GM23338 (cell line): ENCODE results near the gene CAPG. TPM values are rescaled to one million over a fixed set of nuclear protein-coding genes. Genes with fewer than 3 reads are reported as not detected.

ENCODE experiments used
- ATAC-seq: fragments of 200-7000 bp; cut with Tn5 transposase; 3 replicates; pipeline ENCODE4 v1.9.1; 2020
- DNase-seq: peaks from one replicate; pipeline ENCODE4 v3.0.0-alpha.2; 2015; ENCODE audit warnings: low spot score
- H2AFZ ChIP-seq: fragments of 200-600 bp; sonication (generic); 2 replicates; pipeline ENCODE4 v1.8.0; 2016; ENCODE audit warnings: antibody characterized with exemption, mild to moderate bottlenecking, moderate library complexity
- H3F3A ChIP-seq: fragments of 200-600 bp; sonication (generic); replicated peaks from 2 replicates; pipeline ENCODE4 v1.8.0; 2017; ENCODE audit warnings: antibody characterized with exemption, mixed run types, low read depth
- H3K27ac ChIP-seq: fragments of 200-600 bp; sonication (generic); 2 replicates; pipeline ENCODE4 v1.6.1; 2016; ENCODE audit warnings: low read depth
- H3K27me3 ChIP-seq: fragments of 200-600 bp; sonication (generic); 2 replicates; pipeline ENCODE4 v1.8.0; 2016; ENCODE audit warnings: mild to moderate bottlenecking, mixed run types, moderate library complexity; ENCODE audit not compliant: insufficient read depth
- H3K36me3 ChIP-seq: fragments of 200-600 bp; sonication (generic); 2 replicates; pipeline ENCODE4 v1.8.0; 2016; ENCODE audit warnings: mild to moderate bottlenecking; ENCODE audit not compliant: insufficient read depth
- H3K4me1 ChIP-seq: fragments of 200-600 bp; sonication (generic); 2 replicates; pipeline ENCODE4 v1.8.0; 2016; ENCODE audit warnings: mild to moderate bottlenecking, moderate library complexity; ENCODE audit not compliant: insufficient read depth
- H3K4me2 ChIP-seq: fragments of 200-600 bp; sonication (generic); 2 replicates; pipeline ENCODE4 v1.7.1; 2017; ENCODE audit warnings: mixed run types
- H3K4me3 ChIP-seq: fragments of 200-600 bp; sonication (generic); 2 replicates; pipeline ENCODE4 v1.6.1; 2016; ENCODE audit warnings: mixed run types
- H3K79me2 ChIP-seq: fragments of 200-600 bp; sonication (generic); replicated peaks from 2 replicates; pipeline ENCODE4 v1.8.0; 2017; ENCODE audit warnings: mild to moderate bottlenecking; ENCODE audit not compliant: insufficient read depth
- H3K9me2 ChIP-seq: fragments of 200-600 bp; sonication (generic); 2 replicates; pipeline ENCODE4 v1.8.0; 2017; ENCODE audit not compliant: insufficient read depth
- H4K20me1 ChIP-seq: fragments of 200-600 bp; sonication (generic); replicated peaks from 2 replicates; pipeline ENCODE4 v1.8.0; 2017; ENCODE audit warnings: mild to moderate bottlenecking; ENCODE audit not compliant: insufficient read depth
- H3K27ac Mint-ChIP-seq: 2 replicates; pipeline ENCODE4 v1.8.0; 2020; ENCODE audit warnings: inconsistent platforms, mild to moderate bottlenecking, moderate library complexity, mixed read lengths
- H3K27me3 Mint-ChIP-seq: 3 replicates; pipeline ENCODE4 v1.8.0; 2022; ENCODE audit warnings: low read depth, mild to moderate bottlenecking, moderate library complexity, mixed read lengths, inconsistent platforms; ENCODE audit not compliant: insufficient read depth, poor library complexity
- H3K36me3 Mint-ChIP-seq: 3 replicates; pipeline ENCODE4 v1.8.0; 2021; ENCODE audit warnings: low read depth, mild to moderate bottlenecking, inconsistent platforms, moderate library complexity, mixed read lengths
- H3K4me1 Mint-ChIP-seq: 3 replicates; pipeline ENCODE4 v1.8.0; 2020; ENCODE audit warnings: mild to moderate bottlenecking, inconsistent platforms, mixed read lengths
- H3K4me3 Mint-ChIP-seq: 3 replicates; pipeline ENCODE4 v1.8.0; 2021; ENCODE audit warnings: moderate library complexity, mild to moderate bottlenecking, inconsistent platforms, mixed read lengths
- H3K9me3 Mint-ChIP-seq: 3 replicates; pipeline ENCODE4 v1.8.0; 2020; ENCODE audit warnings: moderate library complexity, mild to moderate bottlenecking, inconsistent platforms, mixed read lengths
- EZH2 ChIP-seq: fragments of 200-600 bp; sonication (generic); IDR thresholded peaks from one replicate; pipeline ENCODE4 v1.8.0; 2017; ENCODE audit warnings: antibody characterized with exemption, mild to moderate bottlenecking, low read depth; ENCODE audit not compliant: unreplicated experiment
- EZH2phosphoT487 ChIP-seq: fragments of 200-600 bp; sonication (generic); IDR thresholded peaks from one replicate; pipeline ENCODE4 v1.8.1; 2018; ENCODE audit warnings: antibody characterized with exemption; ENCODE audit not compliant: unreplicated experiment
- POLR2AphosphoS5 ChIP-seq: IDR thresholded peaks from 2 replicates; pipeline ENCODE4 v1.6.1; 2016; ENCODE audit warnings: antibody characterized with exemption, low read depth
- ZNF114 ChIP-seq: fragments of 250-450 bp; sonication (Bioruptor Pico); IDR thresholded peaks from 2 replicates; pipeline ENCODE4 v1.5.0; 2020; ENCODE audit warnings: mild to moderate bottlenecking, moderate library complexity
- ZNF331 ChIP-seq: fragments of 250-450 bp; sonication (Bioruptor Pico); IDR thresholded peaks from 2 replicates; pipeline ENCODE4 v1.5.0; 2020; ENCODE audit warnings: low read depth, mild to moderate bottlenecking, moderate library complexity
- ZNF462 ChIP-seq: fragments of 250-450 bp; sonication (Bioruptor Pico); IDR thresholded peaks from 2 replicates; pipeline ENCODE4 v1.5.0; 2020; ENCODE audit warnings: mild to moderate bottlenecking, moderate library complexity
- polyA plus RNA-seq: library from polyadenylated mRNA; unstranded; fragments of >200 nt; fragmentation: Nextera tagmentation; extraction: Ambion mirVana; gene quantifications from 2 replicates; pipeline ENCODE4 v1.2.1, GENCODE V29; 2016
- total RNA-seq: library from RNA; depleted of rRNA; stranded (reverse); fragments of >200 nt; shearing (Covaris generic); gene quantifications from 2 replicates; pipeline ENCODE4 v1.2.3, GENCODE V29; 2014

Gene CAPG
- total and polyA plus RNA-seq, 2 experiments from 2014 or later, result 88.7 to 104 TPM

- no peak for DNase-seq
- Histone ChIP-seq H3K4me2 (no peak overlapping the region), H2AFZ (no peak overlapping the region), H3K9me2 (no peaks in the 10 kb centered on the region), H3K27ac (no peak overlapping the region), H3F3A (0 out of 2 replicates have a peak, but pooled peaks cover 3% of the 10 kb centered on the region), H3K27me3 (no peaks in the 10 kb centered on the region), H3K79me2 (peaks cover 3% of the 10 kb centered on the region; the same call in 1 of the 2 replicates), H3K4me1 (no peaks in the 10 kb centered on the region), H3K36me3 (no peaks in the 10 kb centered on the region; the same call in 1 of the 2 replicates), H4K20me1 (no peaks in the 10 kb centered on the region), H3K4me3 (no peak overlapping the region)
- ATAC-seq, result no peak
- H3K27me3 Mint-ChIP-seq, result peaks cover 5% of the 10 kb centered on the region
- TF ChIP-seq POLR2AphosphoS5 (no peak), ZNF462 (no peak), EZH2 (no peak), ZNF114 (CRISPR knock-in tag) (no peak), EZH2phosphoT487 (no peak), ZNF331 (CRISPR knock-in tag) (no peak)
- H3K4me1 Mint-ChIP-seq, result peaks cover 12% of the 10 kb centered on the region
- no peak overlapping the region for H3K4me3 Mint-ChIP-seq
- H3K27ac Mint-ChIP-seq, result no peak overlapping the region
- peaks cover 11% of the 10 kb centered on the region; the same call in 2 of the 3 replicates for H3K36me3 Mint-ChIP-seq
- H3K9me3 Mint-ChIP-seq, result peaks cover 7% of the 10 kb centered on the region; the same call in 1 of the 3 replicates
These were observed 11.6 kb downstream of the CAPG start for GRCh38 chr2:85398426-85399182.
